GM12878 (cell line): ENCODE measurements around the gene GLB1L3.

Source experiments
- ATF7 ChIP-seq: fragments of 450-650 bp; IDR thresholded peaks from 2 replicates; pipeline ENCODE4 v1.6.1; 2016; ENCODE audit warnings: low read depth, mild to moderate bottlenecking
- HSF1 ChIP-seq: fragments of 150-350 bp; IDR thresholded peaks from 2 replicates; pipeline ENCODE4 v1.6.1; 2014; ENCODE audit warnings: mild to moderate bottlenecking, low read depth, low read length
- NRF1 ChIP-seq: conservative IDR thresholded peaks from 2 replicates; pipeline ENCODE4 v1.6.1; 2011; ENCODE audit warnings: mild to moderate bottlenecking, low read depth, low read length, improper control_type of control experiment
- POLR2A ChIP-seq: IDR thresholded peaks from 2 replicates; pipeline ENCODE4 v1.6.1; 2011; ENCODE audit warnings: low read depth, mild to moderate bottlenecking, low read length
- SIN3A ChIP-seq: IDR thresholded peaks from 2 replicates; pipeline ENCODE4 v1.6.1; 2012; ENCODE audit warnings: low read depth, low read length, improper control_type of control experiment
- TCF7 ChIP-seq: IDR thresholded peaks from 2 replicates; pipeline ENCODE4 v1.6.1; 2014; ENCODE audit warnings: antibody characterized with exemption, borderline replicate concordance
- ZNF217 ChIP-seq: fragments of 450-650 bp; IDR thresholded peaks from 2 replicates; pipeline ENCODE4 v1.6.1; 2017; ENCODE audit warnings: antibody characterized with exemption, mild to moderate bottlenecking
- TF ChIP-seq, protein P1 (sequence below), 3 experiments: IDR thresholded peaks in 2 of 3; conservative IDR thresholded peaks in 1 of 3; 2 replicates each; pipeline ENCODE4 v1.5.1; 2011; ENCODE audit warnings: low read depth in 3 of 3, low read length in 3 of 3, mild to moderate bottlenecking in 3 of 3, control low read depth in 2 of 3, moderate library complexity in 2 of 3, inconsistent platforms in 1 of 3, mixed read lengths in 1 of 3; ENCODE audit not compliant: control insufficient read depth in 2 of 3, insufficient read depth in 1 of 3; ENCODE audit errors: extremely low read depth in 1 of 3

GRCh38 chr11:134231958-134232659 is 44.1 kb upstream of the GLB1L3 start:
- no peak for TF ChIP-seq SIN3A
- TF ChIP-seq, protein P1, sequence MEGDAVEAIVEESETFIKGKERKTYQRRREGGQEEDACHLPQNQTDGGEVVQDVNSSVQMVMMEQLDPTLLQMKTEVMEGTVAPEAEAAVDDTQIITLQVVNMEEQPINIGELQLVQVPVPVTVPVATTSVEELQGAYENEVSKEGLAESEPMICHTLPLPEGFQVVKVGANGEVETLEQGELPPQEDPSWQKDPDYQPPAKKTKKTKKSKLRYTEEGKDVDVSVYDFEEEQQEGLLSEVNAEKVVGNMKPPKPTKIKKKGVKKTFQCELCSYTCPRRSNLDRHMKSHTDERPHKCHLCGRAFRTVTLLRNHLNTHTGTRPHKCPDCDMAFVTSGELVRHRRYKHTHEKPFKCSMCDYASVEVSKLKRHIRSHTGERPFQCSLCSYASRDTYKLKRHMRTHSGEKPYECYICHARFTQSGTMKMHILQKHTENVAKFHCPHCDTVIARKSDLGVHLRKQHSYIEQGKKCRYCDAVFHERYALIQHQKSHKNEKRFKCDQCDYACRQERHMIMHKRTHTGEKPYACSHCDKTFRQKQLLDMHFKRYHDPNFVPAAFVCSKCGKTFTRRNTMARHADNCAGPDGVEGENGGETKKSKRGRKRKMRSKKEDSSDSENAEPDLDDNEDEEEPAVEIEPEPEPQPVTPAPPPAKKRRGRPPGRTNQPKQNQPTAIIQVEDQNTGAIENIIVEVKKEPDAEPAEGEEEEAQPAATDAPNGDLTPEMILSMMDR (IDR thresholded peaks at IDR 0.05 in 2 of 3, conservative IDR thresholded peaks at IDR 0.05 in 1 of 3; ENCODE audit: control insufficient read depth in 2 of 3, extremely low read depth in 1 of 3, insufficient read depth in 1 of 3, low read depth in 3 of 3, low read length in 3 of 3), result no peak
- TF ChIP-seq ZNF217, result no peak
- no peak for TF ChIP-seq TCF7
- TF ChIP-seq POLR2A, result no peak
- no peak for TF ChIP-seq NRF1
- no peak for TF ChIP-seq HSF1
- TF ChIP-seq ATF7, result no peak
